Activated CD4-positive, alpha-beta memory T cell treated with anti-CD3 and anti-CD28 coated beads, Interleukin-2, amount 10 ng/mL, durations not matched to agents 7 days and 5 days (primary cell): ENCODE data around the gene CTH. TPM values are rescaled to one million over a fixed set of nuclear protein-coding genes. Genes with fewer than 3 reads are reported as not detected.
"Not testable (repeated sequence)": the region's sequence is repeated elsewhere in the genome, so short reads cannot be mapped to it uniquely, and the experiment has no call there.

Source experiments
- CTCF ChIA-PET: fragments of 350-600 bp; sonication (Branson Sonifier 250); formaldehyde crosslinking; loops from one replicate; lab custom pipeline; 2021; ENCODE audit warnings: antibody characterized with exemption, inconsistent platforms; lab: Charles Lee
- POLR2A ChIA-PET: fragments of 350-600 bp; sonication (Branson Sonifier 250); formaldehyde crosslinking; loops from one replicate; lab custom pipeline; 2021; ENCODE audit warnings: antibody characterized with exemption; lab: Charles Lee
- DNase-seq: peaks from one replicate; pipeline ENCODE4 v3.0.0-alpha.2; 2020
- H3K27ac Mint-ChIP-seq: one replicate; pipeline ENCODE4 v1.8.0; 2021; ENCODE audit warnings: mild to moderate bottlenecking, mixed read lengths
- H3K27me3 Mint-ChIP-seq: one replicate; pipeline ENCODE4 v1.8.0; 2021; ENCODE audit warnings: mixed read lengths
- H3K36me3 Mint-ChIP-seq: one replicate; pipeline ENCODE4 v1.8.0; 2021; ENCODE audit warnings: low read depth, mixed read lengths
- H3K4me1 Mint-ChIP-seq: one replicate; pipeline ENCODE4 v1.8.0; 2021; ENCODE audit warnings: mixed read lengths
- H3K4me3 Mint-ChIP-seq: one replicate; pipeline ENCODE4 v1.8.0; 2021; ENCODE audit warnings: mild to moderate bottlenecking, mixed read lengths
- H3K9me3 Mint-ChIP-seq: one replicate; pipeline ENCODE4 v1.8.0; 2021; ENCODE audit warnings: mixed read lengths
- total RNA-seq, 2 experiments: library from RNA; stranded (reverse); gene quantifications; one replicate each; pipeline ENCODE4 v1.2.3, GENCODE V29; 2021

CTH gene
- total RNA-seq, 2 experiments from 2014 or later, result 14.6 to 16.6 TPM

GRCh38 chr1:70418973-70419734 is 8.1 kb downstream of the CTH start:
- CTCF ChIA-PET, result interaction anchor here (0.6 kb wide), 1 partner anchor 72 kb away, joined by 3 read pairs; no protein-coding TSS in a partner anchor
- H3K27ac Mint-ChIP-seq, H3K27me3 Mint-ChIP-seq, H3K36me3 Mint-ChIP-seq, H3K4me1 Mint-ChIP-seq, H3K9me3 Mint-ChIP-seq, H3K4me3 Mint-ChIP-seq, DNase-seq, POLR2A ChIA-PET: not testable (repeated sequence)

GRCh38 chr1:70420320-70420719 is 9.3 kb downstream of the CTH start:
- DNase-seq, result no peak
- POLR2A ChIA-PET, result no interaction called here
- CTCF ChIA-PET, result no interaction called here
- Mint-ChIP-seq H3K4me3 (no peak overlapping the region), H3K27me3 (no peaks in the 10 kb centered on the region), H3K27ac (no peak overlapping the region), H3K36me3 (peaks cover 2% of the 10 kb centered on the region), H3K4me1 (no peaks in the 10 kb centered on the region), H3K9me3 (no peaks in the 10 kb centered on the region)

GRCh38 chr1:70426154-70427131 is 15.4 kb downstream of the CTH start:
- Mint-ChIP-seq H3K36me3 (peaks cover 18% of the 10 kb centered on the region), H3K27me3 (no peaks in the 10 kb centered on the region)
- CTCF ChIA-PET, result no interaction called here

GRCh38 chr1:70427976-70428375 is 16.9 kb downstream of the CTH start:
- Mint-ChIP-seq H3K36me3 (peaks cover 26% of the 10 kb centered on the region), H3K27ac (no peak overlapping the region), H3K9me3 (no peaks in the 10 kb centered on the region), H3K4me3 (no peak overlapping the region), H3K4me1 (peaks cover 5% of the 10 kb centered on the region), H3K27me3 (no peaks in the 10 kb centered on the region)
- DNase-seq, result no peak
- CTCF ChIA-PET, result no interaction called here
- POLR2A ChIA-PET, result interaction anchor here (0.9 kb wide), 1 partner anchor 17 kb away, joined by 5 read pairs; the partner anchor contains the start of gene CTH

More at GRCh38 chr1:70426154-70427131, 15.4 kb downstream of the CTH start:
- H3K27ac Mint-ChIP-seq, result no peak overlapping the region
- POLR2A ChIA-PET, result no interaction called here
- DNase-seq, result no peak
- peaks cover 5% of the 10 kb centered on the region for H3K4me1 Mint-ChIP-seq
- no peaks in the 10 kb centered on the region for H3K9me3 Mint-ChIP-seq
- H3K4me3 Mint-ChIP-seq, result no peak overlapping the region

- CTCF ChIA-PET, result no interaction called here
- no peak for DNase-seq
- H3K9me3 Mint-ChIP-seq, result no peaks in the 10 kb centered on the region
- H3K4me1 Mint-ChIP-seq, result peaks cover 5% of the 10 kb centered on the region
- POLR2A ChIA-PET, result no interaction called here
- no peaks in the 10 kb centered on the region for H3K27me3 Mint-ChIP-seq
- H3K27ac Mint-ChIP-seq, result no peak overlapping the region
- H3K4me3 Mint-ChIP-seq, result no peak overlapping the region
- H3K36me3 Mint-ChIP-seq, result peaks cover 26% of the 10 kb centered on the region
Observed at GRCh38 chr1:70429219-70429618, 18.2 kb downstream of the CTH start.

GRCh38 chr1:70429757-70430156 is 18.7 kb downstream of the CTH start:
- no peaks in the 10 kb centered on the region for H3K27me3 Mint-ChIP-seq
- ChIA-PET CTCF (no interaction called here), POLR2A (no interaction called here)
- DNase-seq, result no peak
- no peaks in the 10 kb centered on the region for H3K9me3 Mint-ChIP-seq
- no peak overlapping the region for H3K4me3 Mint-ChIP-seq
- peaks cover 26% of the 10 kb centered on the region for H3K36me3 Mint-ChIP-seq
- no peak overlapping the region for H3K27ac Mint-ChIP-seq
- H3K4me1 Mint-ChIP-seq, result peaks cover 5% of the 10 kb centered on the region

GRCh38 chr1:70431317-70431716 is 20.2 kb downstream of the CTH start:
- Mint-ChIP-seq H3K4me1 (peaks cover 2% of the 10 kb centered on the region), H3K36me3 (peaks cover 27% of the 10 kb centered on the region), H3K27ac (no peak overlapping the region), H3K9me3 (no peaks in the 10 kb centered on the region), H3K27me3 (no peaks in the 10 kb centered on the region), H3K4me3 (no peak overlapping the region)
- ChIA-PET CTCF (no interaction called here), POLR2A (no interaction called here)
- no peak for DNase-seq

GRCh38 chr1:70431874-70432273 is 20.8 kb downstream of the CTH start:
- H3K27me3 Mint-ChIP-seq, result no peaks in the 10 kb centered on the region
- H3K27ac Mint-ChIP-seq, result no peak overlapping the region
- no peak overlapping the region for H3K4me3 Mint-ChIP-seq
- peaks cover 22% of the 10 kb centered on the region for H3K36me3 Mint-ChIP-seq
- CTCF ChIA-PET, result interaction anchor here (0.7 kb wide), 1 partner anchor 1943 kb away, joined by 4 read pairs; no protein-coding TSS in a partner anchor
- POLR2A ChIA-PET, result no interaction called here
- no peak for DNase-seq
- H3K4me1 Mint-ChIP-seq, result peaks cover 2% of the 10 kb centered on the region
- H3K9me3 Mint-ChIP-seq, result no peaks in the 10 kb centered on the region

- no peaks in the 10 kb centered on the region for H3K9me3 Mint-ChIP-seq
- peaks cover 17% of the 10 kb centered on the region for H3K36me3 Mint-ChIP-seq
- no peak overlapping the region for H3K4me3 Mint-ChIP-seq
- CTCF ChIA-PET, result interaction anchor here (1.4 kb wide), 1 partner anchor 14 kb away, joined by 3 read pairs; no protein-coding TSS in a partner anchor
- POLR2A ChIA-PET, result no interaction called here
- peaks cover 6% of the 10 kb centered on the region for H3K4me1 Mint-ChIP-seq
- no peaks in the 10 kb centered on the region for H3K27me3 Mint-ChIP-seq
- no peak overlapping the region for H3K27ac Mint-ChIP-seq
- no peak for DNase-seq
Observed at GRCh38 chr1:70434253-70434859, 23.3 kb downstream of the CTH start.

- H3K36me3 Mint-ChIP-seq, result peaks cover 15% of the 10 kb centered on the region
- no peak for DNase-seq
- H3K4me3 Mint-ChIP-seq, result no peak overlapping the region
- ChIA-PET CTCF (no interaction called here), POLR2A (no interaction called here)
- H3K9me3 Mint-ChIP-seq, result no peaks in the 10 kb centered on the region
- peaks cover 5% of the 10 kb centered on the region for H3K4me1 Mint-ChIP-seq
- H3K27ac Mint-ChIP-seq, result no peak overlapping the region
- no peaks in the 10 kb centered on the region for H3K27me3 Mint-ChIP-seq
Observed at GRCh38 chr1:70436622-70437251, 25.7 kb downstream of the CTH start.

- CTCF ChIA-PET, result no interaction called here
- no peak for DNase-seq
- H3K4me3 Mint-ChIP-seq, result no peak overlapping the region
- H3K36me3 Mint-ChIP-seq, result peaks cover 6% of the 10 kb centered on the region
- H3K27ac Mint-ChIP-seq, result no peak overlapping the region
- H3K4me1 Mint-ChIP-seq, result peaks cover 5% of the 10 kb centered on the region
- POLR2A ChIA-PET, result interaction anchor here (0.7 to 1.6 kb wide), 2 partner anchors 60 to 84 kb away, joined by 3 to 7 read pairs; partner anchors contain the start of gene ANKRD13C
- no peaks in the 10 kb centered on the region for H3K9me3 Mint-ChIP-seq
- H3K27me3 Mint-ChIP-seq, result no peaks in the 10 kb centered on the region
Observed at GRCh38 chr1:70438529-70438928, 27.5 kb downstream of the CTH start.

GRCh38 chr1:70440642-70441391 is 29.7 kb downstream of the CTH start:
- no peaks in the 10 kb centered on the region for H3K9me3 Mint-ChIP-seq
- ChIA-PET POLR2A (interaction anchor here (0.7 to 1.1 kb wide), 2 partner anchors 7 to 86 kb away, joined by 3 read pairs; partner anchors contain the start of gene ANKRD13C), CTCF (no interaction called here)
- H3K4me1 Mint-ChIP-seq, result peaks cover 5% of the 10 kb centered on the region
- H3K36me3 Mint-ChIP-seq, result peaks cover 3% of the 10 kb centered on the region
- no peak for DNase-seq
- H3K27ac Mint-ChIP-seq, result no peak overlapping the region
- no peaks in the 10 kb centered on the region for H3K27me3 Mint-ChIP-seq
- no peak overlapping the region for H3K4me3 Mint-ChIP-seq
